Measurements from ENCODE around the gene TMEM158. TPM values are rescaled to one million over a fixed set of nuclear protein-coding genes. Genes with fewer than 3 reads are reported as not detected.

The TMEM158 gene
- total RNA-seq, 1 donor from 2014 or later = 2.7 TPM

DNA sequence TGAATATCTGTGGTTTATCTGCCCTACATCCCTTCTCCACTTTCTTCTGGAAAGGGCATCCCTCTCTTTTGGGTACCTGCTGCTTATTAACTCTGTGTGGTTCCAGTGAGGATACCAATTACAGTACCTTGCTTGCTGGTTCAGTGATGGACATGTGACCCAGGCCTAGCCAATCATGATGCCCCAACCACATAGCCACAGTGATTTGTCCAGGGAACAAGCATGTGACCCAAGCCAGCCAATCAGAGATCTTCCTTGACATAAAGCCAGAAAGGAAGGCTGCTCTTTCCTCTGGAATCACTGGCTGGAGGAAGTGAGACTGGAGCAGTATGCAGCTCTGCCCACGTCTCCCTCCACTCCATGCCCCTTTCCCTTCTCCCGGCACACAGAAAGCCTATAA is 10.9 kb upstream of the TMEM158 start:
- Histone ChIP-seq H3K9ac (no peak overlapping the region), H3K27ac (no peak overlapping the region), H3K4me1 (no peaks in the 10 kb centered on the region), H4K20me1 (ENCODE audit: low read depth) (no peaks in the 10 kb centered on the region), H3F3A (ENCODE audit: low read depth) (no peaks in the 10 kb centered on the region), H3K79me2 (ENCODE audit: low read depth) (no peaks in the 10 kb centered on the region), H2AFZ (replicated peaks) (no peak overlapping the region), H3K4me3 (no peak overlapping the region), H3K4me2 (no peak overlapping the region), H3K36me3 (no peaks in the 10 kb centered on the region), H3K27me3 (no peaks in the 10 kb centered on the region), H3K9me3 (ENCODE audit: low read depth) (no peaks in the 10 kb centered on the region)
- peaks cover 8% of the 10 kb centered on the region for H3K27me3 Mint-ChIP-seq (ENCODE audit: insufficient read depth, low read depth)
- H3K27ac Mint-ChIP-seq = no peak overlapping the region
- H3K9me3 Mint-ChIP-seq = no peaks in the 10 kb centered on the region
- TF ChIP-seq, protein P1, sequence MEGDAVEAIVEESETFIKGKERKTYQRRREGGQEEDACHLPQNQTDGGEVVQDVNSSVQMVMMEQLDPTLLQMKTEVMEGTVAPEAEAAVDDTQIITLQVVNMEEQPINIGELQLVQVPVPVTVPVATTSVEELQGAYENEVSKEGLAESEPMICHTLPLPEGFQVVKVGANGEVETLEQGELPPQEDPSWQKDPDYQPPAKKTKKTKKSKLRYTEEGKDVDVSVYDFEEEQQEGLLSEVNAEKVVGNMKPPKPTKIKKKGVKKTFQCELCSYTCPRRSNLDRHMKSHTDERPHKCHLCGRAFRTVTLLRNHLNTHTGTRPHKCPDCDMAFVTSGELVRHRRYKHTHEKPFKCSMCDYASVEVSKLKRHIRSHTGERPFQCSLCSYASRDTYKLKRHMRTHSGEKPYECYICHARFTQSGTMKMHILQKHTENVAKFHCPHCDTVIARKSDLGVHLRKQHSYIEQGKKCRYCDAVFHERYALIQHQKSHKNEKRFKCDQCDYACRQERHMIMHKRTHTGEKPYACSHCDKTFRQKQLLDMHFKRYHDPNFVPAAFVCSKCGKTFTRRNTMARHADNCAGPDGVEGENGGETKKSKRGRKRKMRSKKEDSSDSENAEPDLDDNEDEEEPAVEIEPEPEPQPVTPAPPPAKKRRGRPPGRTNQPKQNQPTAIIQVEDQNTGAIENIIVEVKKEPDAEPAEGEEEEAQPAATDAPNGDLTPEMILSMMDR (IDR thresholded peaks at IDR 0.05) = no peak
- no peak for TF ChIP-seq EZH2phosphoT487 (IDR thresholded peaks at IDR 0.05)
- DNase-seq (ENCODE audit: low spot score) = no peak
- no peak overlapping the region for H3K4me3 Mint-ChIP-seq
- H3K4me1 Mint-ChIP-seq = peaks cover 4% of the 10 kb centered on the region
- H3K36me3 Mint-ChIP-seq = no peaks in the 10 kb centered on the region

DNA sequence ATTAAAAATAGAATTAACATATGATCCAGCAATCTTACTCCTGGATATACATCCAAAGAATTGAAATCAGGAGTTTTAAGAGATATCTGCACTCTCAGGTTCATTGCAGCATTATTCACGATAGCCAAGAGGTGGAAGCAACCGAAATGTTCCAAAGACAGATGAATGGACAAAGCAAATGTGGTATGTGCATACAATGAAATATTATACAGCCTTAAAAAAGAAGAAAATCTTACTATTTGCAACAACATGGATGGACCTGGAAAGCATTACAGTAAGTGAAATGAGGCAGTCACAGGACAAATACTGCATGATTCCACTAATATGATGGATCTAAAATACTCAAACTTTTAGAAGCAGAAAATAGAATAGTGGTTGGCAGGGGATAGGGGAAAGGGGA is 9.3 kb upstream of the TMEM158 start:
- peaks cover 4% of the 10 kb centered on the region for H3K4me1 Mint-ChIP-seq
- no peak overlapping the region for H3K9ac ChIP-seq
- no peaks in the 10 kb centered on the region for H4K20me1 ChIP-seq (ENCODE audit: low read depth)
- no peak overlapping the region for H3K27ac Mint-ChIP-seq
- H3K4me2 ChIP-seq = no peak overlapping the region
- peaks cover 7% of the 10 kb centered on the region for H3K27me3 Mint-ChIP-seq (ENCODE audit: insufficient read depth, low read depth)
- H2AFZ ChIP-seq (replicated peaks) = no peak overlapping the region
- no peak overlapping the region for H3K4me3 ChIP-seq
- DNase-seq (ENCODE audit: low spot score) = no peak
- H3K4me3 Mint-ChIP-seq = no peak overlapping the region
- TF ChIP-seq, protein P1 (IDR thresholded peaks at IDR 0.05) = no peak
- TF ChIP-seq EZH2 (IDR thresholded peaks at IDR 0.05) (no peak), EZH2phosphoT487 (IDR thresholded peaks at IDR 0.05) (no peak)
- H3K27me3 ChIP-seq = no peaks in the 10 kb centered on the region
- H3K9me3 ChIP-seq (ENCODE audit: low read depth) = no peaks in the 10 kb centered on the region
- H3K4me1 ChIP-seq = no peaks in the 10 kb centered on the region
- H3K36me3 ChIP-seq = no peaks in the 10 kb centered on the region
- no peaks in the 10 kb centered on the region for H3K9me3 Mint-ChIP-seq
- no peak overlapping the region for H3K27ac ChIP-seq
- no peaks in the 10 kb centered on the region for H3F3A ChIP-seq (ENCODE audit: low read depth)
- H3K36me3 Mint-ChIP-seq = no peaks in the 10 kb centered on the region
- H3K79me2 ChIP-seq (ENCODE audit: low read depth) = no peaks in the 10 kb centered on the region

DNA sequence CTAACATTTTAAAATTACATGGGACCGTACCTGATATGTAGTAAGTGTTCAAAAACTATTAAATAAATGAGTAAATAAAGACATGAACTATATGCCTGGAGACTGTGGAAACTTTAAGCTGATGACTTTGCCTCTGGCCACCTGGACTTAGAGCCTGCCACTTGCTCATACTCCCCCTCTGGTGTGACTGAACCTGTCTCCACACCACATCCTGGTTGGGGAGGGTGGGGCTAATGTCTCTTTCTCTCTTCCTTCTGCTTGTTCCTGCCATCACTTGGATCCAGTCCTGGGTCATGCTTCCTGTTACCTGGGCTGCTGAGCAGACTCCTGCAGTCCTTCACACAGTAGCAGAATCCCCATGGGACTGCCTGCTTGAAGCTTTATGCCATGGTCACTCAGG is 8.2 kb upstream of the TMEM158 start:
- Mint-ChIP-seq H3K9me3 (no peaks in the 10 kb centered on the region), H3K27me3 (ENCODE audit: insufficient read depth, low read depth) (peaks cover 6% of the 10 kb centered on the region), H3K4me1 (peaks cover 3% of the 10 kb centered on the region), H3K4me3 (no peak overlapping the region), H3K36me3 (no peaks in the 10 kb centered on the region), H3K27ac (no peak overlapping the region)
- Histone ChIP-seq H3K9ac (no peak overlapping the region), H3K4me3 (no peak overlapping the region), H3K9me3 (ENCODE audit: low read depth) (no peaks in the 10 kb centered on the region), H2AFZ (replicated peaks) (no peak overlapping the region), H3K4me1 (no peaks in the 10 kb centered on the region), H3K36me3 (no peaks in the 10 kb centered on the region), H4K20me1 (ENCODE audit: low read depth) (no peaks in the 10 kb centered on the region), H3K27ac (no peak overlapping the region), H3K27me3 (no peaks in the 10 kb centered on the region), H3F3A (ENCODE audit: low read depth) (no peaks in the 10 kb centered on the region), H3K4me2 (no peak overlapping the region), H3K79me2 (ENCODE audit: low read depth) (no peaks in the 10 kb centered on the region)
- DNase-seq (ENCODE audit: low spot score) = no peak
- no peak for TF ChIP-seq EZH2phosphoT487 (IDR thresholded peaks at IDR 0.05)
- TF ChIP-seq, protein P1 (IDR thresholded peaks at IDR 0.05) = no peak
- no peak for TF ChIP-seq EZH2 (IDR thresholded peaks at IDR 0.05)
